ENCODE data around the gene CHST15. TPM values are rescaled to one million over a fixed set of nuclear protein-coding genes. Genes with fewer than 3 reads are reported as not detected.
"Not testable (repeated sequence)": the region's sequence is repeated elsewhere in the genome, so short reads cannot be mapped to it uniquely, and the experiment has no call there.

CHST15 gene
- total RNA-seq, 1 experiment from 2014 or later = 26.7 TPM

DNA sequence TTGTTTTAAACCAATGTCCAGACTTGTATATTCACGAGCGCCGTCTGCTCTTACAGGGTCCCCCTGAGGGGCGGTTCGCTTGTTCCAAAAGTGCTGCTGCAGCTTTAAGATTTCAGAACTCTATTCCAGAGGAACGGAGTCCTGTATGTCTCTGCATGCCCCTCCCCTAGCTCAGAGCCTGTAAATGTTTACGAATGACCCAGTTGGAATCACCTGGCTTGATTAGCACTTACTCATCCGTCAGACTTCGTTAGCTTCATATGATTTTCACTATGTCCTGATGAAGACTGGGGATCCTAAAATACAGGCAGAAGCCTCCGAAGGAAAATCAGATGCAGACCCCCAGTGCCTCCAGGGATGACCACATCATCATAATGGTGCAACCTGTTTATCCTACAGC, 4.5 kb upstream of the CHST15 start:
- peaks cover 3% of the 10 kb centered on the region; the same call in 1 of the 2 replicates for H3K4me1 ChIP-seq
- Mint-ChIP-seq H3K9me3 (ENCODE audit: unreplicated experiment) (no peaks in the 10 kb centered on the region), H3K4me1 (ENCODE audit: low read depth, unreplicated experiment) (no peaks in the 10 kb centered on the region), H3K27ac (ENCODE audit: unreplicated experiment) (no peak overlapping the region), H3K36me3 (ENCODE audit: insufficient read depth, unreplicated experiment) (no peaks in the 10 kb centered on the region), H3K4me3 (ENCODE audit: unreplicated experiment) (no peak overlapping the region), H3K27me3 (ENCODE audit: insufficient read depth, unreplicated experiment) (no peaks in the 10 kb centered on the region)
- H3K36me3 ChIP-seq (ENCODE audit: control insufficient read depth, insufficient read depth, low read length) = no peaks in the 10 kb centered on the region
- POLR2A ChIA-PET = no interaction called here
- CTCF ChIA-PET = interaction anchor here (0.7 kb wide), 1 partner anchor 291 kb away, joined by 3 read pairs; no protein-coding TSS in a partner anchor
- H3K4me3 ChIP-seq (ENCODE audit: low read depth, low read length) = no peak overlapping the region
- BruUV-seq (replicated peaks) = no TSS peak
- no peaks in the 10 kb centered on the region for H3K27me3 ChIP-seq (replicated peaks; ENCODE audit: control insufficient read depth, insufficient read depth, low read length)
- H3K9me3 ChIP-seq = 0 out of 2 replicates have a peak, but pooled peaks cover 5% of the 10 kb centered on the region
- TF ChIP-seq, protein P1, sequence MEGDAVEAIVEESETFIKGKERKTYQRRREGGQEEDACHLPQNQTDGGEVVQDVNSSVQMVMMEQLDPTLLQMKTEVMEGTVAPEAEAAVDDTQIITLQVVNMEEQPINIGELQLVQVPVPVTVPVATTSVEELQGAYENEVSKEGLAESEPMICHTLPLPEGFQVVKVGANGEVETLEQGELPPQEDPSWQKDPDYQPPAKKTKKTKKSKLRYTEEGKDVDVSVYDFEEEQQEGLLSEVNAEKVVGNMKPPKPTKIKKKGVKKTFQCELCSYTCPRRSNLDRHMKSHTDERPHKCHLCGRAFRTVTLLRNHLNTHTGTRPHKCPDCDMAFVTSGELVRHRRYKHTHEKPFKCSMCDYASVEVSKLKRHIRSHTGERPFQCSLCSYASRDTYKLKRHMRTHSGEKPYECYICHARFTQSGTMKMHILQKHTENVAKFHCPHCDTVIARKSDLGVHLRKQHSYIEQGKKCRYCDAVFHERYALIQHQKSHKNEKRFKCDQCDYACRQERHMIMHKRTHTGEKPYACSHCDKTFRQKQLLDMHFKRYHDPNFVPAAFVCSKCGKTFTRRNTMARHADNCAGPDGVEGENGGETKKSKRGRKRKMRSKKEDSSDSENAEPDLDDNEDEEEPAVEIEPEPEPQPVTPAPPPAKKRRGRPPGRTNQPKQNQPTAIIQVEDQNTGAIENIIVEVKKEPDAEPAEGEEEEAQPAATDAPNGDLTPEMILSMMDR (IDR thresholded peaks at IDR 0.05; ENCODE audit: insufficient read depth in 1 of 2, low read depth in 1 of 2, low read length in 1 of 2, severe bottlenecking in 1 of 2, unreplicated experiment in 1 of 2) = no peak
- intact Hi-C loops (cut with micrococcal nuclease; ENCODE audit: unreplicated experiment) = no loop called here
- DNase-seq = no peak

DNA sequence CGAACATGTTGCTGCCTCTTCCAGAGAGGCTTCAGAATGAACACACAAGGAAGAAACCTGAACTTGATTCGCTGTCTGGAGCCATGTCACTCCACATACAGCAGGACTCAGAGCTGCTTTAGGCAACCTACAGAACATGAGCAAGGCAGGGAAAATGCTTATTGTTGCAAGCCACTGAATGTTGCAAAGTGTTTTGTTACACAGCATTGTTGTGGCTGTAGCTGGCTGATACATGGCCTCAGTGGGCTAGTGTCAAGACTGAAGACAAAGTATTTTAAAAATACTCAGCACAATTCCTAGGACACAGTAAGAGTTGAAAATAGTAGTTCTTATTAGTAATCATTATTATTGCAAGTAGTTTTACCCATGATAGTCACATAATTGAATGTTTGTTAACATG, 3.1 kb upstream of the CHST15 start:
- CTCF ChIA-PET = no interaction called here
- no peaks in the 10 kb centered on the region for H3K27me3 ChIP-seq (replicated peaks; ENCODE audit: control insufficient read depth, insufficient read depth, low read length)

DNA sequence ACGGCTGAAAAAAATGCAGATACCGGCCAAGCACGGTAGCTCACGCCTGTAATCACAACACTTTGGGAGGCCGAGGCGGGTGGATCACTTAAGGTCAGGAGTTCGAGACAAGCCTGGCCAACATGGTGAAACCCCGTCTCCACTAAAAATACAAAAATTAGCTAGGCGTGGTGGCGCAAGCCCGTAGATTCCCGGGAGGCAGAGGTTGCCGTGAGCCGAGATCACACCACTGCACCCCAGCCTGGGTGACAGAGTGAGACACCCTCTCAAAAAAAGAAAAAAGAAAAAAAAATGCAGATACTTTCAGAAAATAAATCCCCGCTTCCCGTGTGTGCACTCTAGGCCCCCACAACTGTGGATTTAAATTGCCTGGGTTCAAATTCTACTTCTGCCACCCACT, 2.4 kb upstream of the CHST15 start:
- POLR2A ChIA-PET; BruUV-seq (replicated peaks); H3K4me3 Mint-ChIP-seq (ENCODE audit: unreplicated experiment); H3K9me3 Mint-ChIP-seq (ENCODE audit: unreplicated experiment); H3K4me1 Mint-ChIP-seq (ENCODE audit: low read depth, unreplicated experiment); H3K27me3 ChIP-seq (replicated peaks; ENCODE audit: control insufficient read depth, insufficient read depth, low read length); H3K4me1 ChIP-seq; H3K9me3 ChIP-seq; DNase-seq; CTCF ChIA-PET; H3K36me3 ChIP-seq (ENCODE audit: control insufficient read depth, insufficient read depth, low read length); H3K27me3 Mint-ChIP-seq (ENCODE audit: insufficient read depth, unreplicated experiment); H3K4me3 ChIP-seq (ENCODE audit: low read depth, low read length); H3K36me3 Mint-ChIP-seq (ENCODE audit: insufficient read depth, unreplicated experiment); H3K27ac Mint-ChIP-seq (ENCODE audit: unreplicated experiment): not testable (repeated sequence)
- intact Hi-C loops (cut with micrococcal nuclease; ENCODE audit: unreplicated experiment) = loop anchor here (1.0 kb wide), 1 partner anchor 70 kb away; no protein-coding TSS in a partner anchor

More for the DNA sequence above, 3.1 kb upstream of the CHST15 start:
- POLR2A ChIA-PET = no interaction called here
- Histone ChIP-seq H3K9me3 (0 out of 2 replicates have a peak, but pooled peaks cover 5% of the 10 kb centered on the region), H3K4me3 (ENCODE audit: low read depth, low read length) (no peak overlapping the region), H3K36me3 (ENCODE audit: control insufficient read depth, insufficient read depth, low read length) (no peaks in the 10 kb centered on the region), H3K4me1 (peaks cover 3% of the 10 kb centered on the region; the same call in 1 of the 2 replicates)
- no peaks in the 10 kb centered on the region for H3K36me3 Mint-ChIP-seq (ENCODE audit: insufficient read depth, unreplicated experiment)
- no peak for DNase-seq
- TF ChIP-seq, protein P1 (IDR thresholded peaks at IDR 0.05; ENCODE audit: insufficient read depth in 1 of 2, low read depth in 1 of 2, low read length in 1 of 2, severe bottlenecking in 1 of 2, unreplicated experiment in 1 of 2) = no peak
- H3K27ac Mint-ChIP-seq (ENCODE audit: unreplicated experiment) = no peak overlapping the region
- H3K4me1 Mint-ChIP-seq (ENCODE audit: low read depth, unreplicated experiment) = no peaks in the 10 kb centered on the region
- no peaks in the 10 kb centered on the region for H3K9me3 Mint-ChIP-seq (ENCODE audit: unreplicated experiment)
- intact Hi-C loops (cut with micrococcal nuclease; ENCODE audit: unreplicated experiment) = no loop called here
- H3K4me3 Mint-ChIP-seq (ENCODE audit: unreplicated experiment) = no peak overlapping the region
- BruUV-seq (replicated peaks) = no TSS peak
- no peaks in the 10 kb centered on the region for H3K27me3 Mint-ChIP-seq (ENCODE audit: insufficient read depth, unreplicated experiment)

DNA sequence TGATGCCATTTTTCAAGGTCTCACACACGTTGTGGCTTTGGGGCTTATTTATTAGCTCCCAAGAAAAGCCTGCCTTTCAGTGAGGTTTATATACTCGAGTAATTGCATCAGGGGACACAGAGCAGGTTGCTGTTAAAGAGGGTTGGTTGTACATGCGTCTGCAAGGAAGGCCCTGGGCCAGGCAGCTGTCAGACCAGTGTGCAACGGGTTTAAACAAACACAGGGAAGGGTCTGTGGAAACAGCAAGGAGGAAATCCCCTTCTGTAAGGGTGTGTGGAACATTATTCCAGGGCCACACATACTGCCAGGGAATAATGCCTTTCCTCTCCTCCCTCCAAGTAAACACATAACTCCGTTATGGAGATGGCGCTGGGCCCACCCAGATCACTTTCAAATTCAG, 1.7 kb upstream of the CHST15 start:
- H3K4me1 Mint-ChIP-seq (ENCODE audit: low read depth, unreplicated experiment) = no peaks in the 10 kb centered on the region
- intact Hi-C loops (cut with micrococcal nuclease; ENCODE audit: unreplicated experiment) = loop anchor here (1.0 kb wide), 1 partner anchor 70 kb away; no protein-coding TSS in a partner anchor
- TF ChIP-seq, protein P1 (IDR thresholded peaks at IDR 0.05; ENCODE audit: insufficient read depth in 1 of 2, low read depth in 1 of 2, low read length in 1 of 2, severe bottlenecking in 1 of 2, unreplicated experiment in 1 of 2) = no peak
- no peaks in the 10 kb centered on the region for H3K36me3 ChIP-seq (ENCODE audit: control insufficient read depth, insufficient read depth, low read length)
- ChIA-PET POLR2A (no interaction called here), CTCF (no interaction called here)
- BruUV-seq (replicated peaks) = no TSS peak
- H3K27me3 Mint-ChIP-seq (ENCODE audit: insufficient read depth, unreplicated experiment) = no peaks in the 10 kb centered on the region
- H3K4me3 ChIP-seq (ENCODE audit: low read depth, low read length) = no peak overlapping the region
- H3K9me3 Mint-ChIP-seq (ENCODE audit: unreplicated experiment) = no peaks in the 10 kb centered on the region
- H3K4me3 Mint-ChIP-seq (ENCODE audit: unreplicated experiment) = no peak overlapping the region
- no peak overlapping the region for H3K27ac Mint-ChIP-seq (ENCODE audit: unreplicated experiment)
- H3K9me3 ChIP-seq = 0 out of 2 replicates have a peak, but pooled peaks cover 5% of the 10 kb centered on the region
- H3K4me1 ChIP-seq = peaks cover 3% of the 10 kb centered on the region; the same call in 1 of the 2 replicates
- H3K36me3 Mint-ChIP-seq (ENCODE audit: insufficient read depth, unreplicated experiment) = no peaks in the 10 kb centered on the region
- DNase-seq = no peak
- H3K27me3 ChIP-seq (replicated peaks; ENCODE audit: control insufficient read depth, insufficient read depth, low read length) = no peaks in the 10 kb centered on the region

Measured in Caco-2 (cell line).